GM13976 (cell line): ENCODE measurements around the gene MED9.

Source experiments
- DNase-seq: peaks from one replicate; pipeline ENCODE4 v3.0.0; 2012; ENCODE audit warnings: low spot score
- in situ Hi-C: fragments of 300-500 bp; cut with MboI; formaldehyde crosslinking; loops from one replicate; pipeline ENCODE4 v1.12.0; 2022; ENCODE audit warnings: low sequenced_read_pairs, mixed read lengths, inconsistent platforms; ENCODE audit not compliant: unreplicated experiment
- TF ChIP-seq, protein P1 (sequence below): IDR thresholded peaks from 2 replicates; pipeline ENCODE4 v1.5.1; 2012; ENCODE audit warnings: borderline replicate concordance, mild to moderate bottlenecking; ENCODE audit not compliant: insufficient read depth; ENCODE audit errors: extremely low read depth, missing control alignments, control extremely low read depth

Gene MED9

GRCh38 chr17:17497065-17497844, 20.5 kb downstream of the MED9 start:
- in situ Hi-C loops = no loop called here
- TF ChIP-seq, protein P1, sequence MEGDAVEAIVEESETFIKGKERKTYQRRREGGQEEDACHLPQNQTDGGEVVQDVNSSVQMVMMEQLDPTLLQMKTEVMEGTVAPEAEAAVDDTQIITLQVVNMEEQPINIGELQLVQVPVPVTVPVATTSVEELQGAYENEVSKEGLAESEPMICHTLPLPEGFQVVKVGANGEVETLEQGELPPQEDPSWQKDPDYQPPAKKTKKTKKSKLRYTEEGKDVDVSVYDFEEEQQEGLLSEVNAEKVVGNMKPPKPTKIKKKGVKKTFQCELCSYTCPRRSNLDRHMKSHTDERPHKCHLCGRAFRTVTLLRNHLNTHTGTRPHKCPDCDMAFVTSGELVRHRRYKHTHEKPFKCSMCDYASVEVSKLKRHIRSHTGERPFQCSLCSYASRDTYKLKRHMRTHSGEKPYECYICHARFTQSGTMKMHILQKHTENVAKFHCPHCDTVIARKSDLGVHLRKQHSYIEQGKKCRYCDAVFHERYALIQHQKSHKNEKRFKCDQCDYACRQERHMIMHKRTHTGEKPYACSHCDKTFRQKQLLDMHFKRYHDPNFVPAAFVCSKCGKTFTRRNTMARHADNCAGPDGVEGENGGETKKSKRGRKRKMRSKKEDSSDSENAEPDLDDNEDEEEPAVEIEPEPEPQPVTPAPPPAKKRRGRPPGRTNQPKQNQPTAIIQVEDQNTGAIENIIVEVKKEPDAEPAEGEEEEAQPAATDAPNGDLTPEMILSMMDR = no peak
- no peak for DNase-seq

GRCh38 chr17:17497845-17498520, 21.2 kb downstream of the MED9 start:
- no peak for DNase-seq
- in situ Hi-C loops = no loop called here
- TF ChIP-seq, protein P1 = no peak

DNA sequence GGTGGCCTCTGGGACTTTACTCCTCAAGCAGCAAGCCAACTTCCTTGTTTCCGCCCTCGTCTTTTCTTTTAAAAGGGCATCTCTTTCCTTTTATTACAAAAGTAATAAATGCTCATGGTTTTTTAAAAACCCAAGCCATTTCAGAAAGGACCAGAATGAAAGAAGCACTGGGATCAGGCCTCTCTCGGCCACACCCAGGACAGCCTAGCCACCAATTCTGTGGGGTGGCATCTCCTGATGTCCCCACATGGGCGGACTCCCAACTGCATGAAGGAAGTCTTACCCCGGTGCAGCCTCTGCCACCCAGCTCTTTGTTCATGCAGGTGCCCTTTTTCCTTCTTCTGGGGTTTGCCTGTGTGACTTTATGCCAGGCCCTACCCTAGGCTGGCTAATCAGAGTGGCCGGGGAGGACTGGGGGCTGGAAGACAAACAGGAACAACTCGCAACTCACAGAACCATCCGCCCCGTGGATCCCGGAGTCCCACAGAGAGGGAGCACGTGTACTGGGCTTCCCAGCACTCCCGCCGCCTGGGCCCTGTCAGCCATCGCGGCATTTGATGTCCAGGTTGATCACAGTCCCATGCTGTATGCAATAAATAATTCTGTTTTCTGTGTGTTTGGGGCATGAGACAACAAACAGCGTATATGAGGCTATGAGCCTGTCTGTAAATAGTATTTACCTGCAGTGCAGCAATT, 22.0 kb downstream of the MED9 start:
- in situ Hi-C loops = no loop called here
- DNase-seq = no peak
- TF ChIP-seq, protein P1 = no peak

DNA sequence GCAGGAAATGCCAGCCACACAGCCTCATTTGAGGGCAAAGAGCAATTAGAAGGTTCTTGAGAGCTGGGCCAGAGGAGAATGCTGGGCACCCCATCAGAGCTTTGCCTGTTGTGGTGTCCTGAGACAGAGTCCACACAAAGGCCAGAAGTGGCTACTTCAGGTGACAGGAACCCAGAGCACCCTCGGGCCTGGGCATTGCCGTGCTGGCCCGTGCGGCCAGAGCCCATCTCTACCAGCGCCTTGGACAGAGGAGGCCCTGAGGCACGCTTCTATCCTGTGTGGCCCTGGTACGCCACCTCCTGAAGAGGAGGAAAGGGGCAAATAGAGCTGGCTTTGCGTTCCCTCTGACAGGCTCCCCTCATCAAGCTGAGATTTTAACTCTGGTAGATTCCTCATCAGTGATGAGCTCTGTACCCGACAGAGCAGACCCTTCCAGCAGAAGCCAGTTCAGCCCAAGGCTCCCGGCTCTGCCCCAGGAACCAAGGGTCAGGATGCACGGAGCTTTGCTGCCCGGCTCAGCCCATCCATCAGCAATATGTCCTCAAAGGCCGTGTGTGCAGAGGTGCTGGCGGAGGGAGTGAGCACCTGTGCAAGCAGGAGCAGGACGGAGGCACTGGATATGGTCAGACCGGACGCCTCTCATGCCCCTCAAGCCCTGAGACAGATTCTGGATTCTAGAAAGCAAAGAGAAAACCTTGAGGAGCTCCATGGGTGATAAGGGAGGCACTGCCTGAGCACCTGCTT, 22.8 kb downstream of the MED9 start:
- in situ Hi-C loops = loop anchor here (10.0 kb wide), 1 partner anchor 145 kb away; no protein-coding TSS in a partner anchor
- TF ChIP-seq, protein P1 = no peak
- no peak for DNase-seq

DNA sequence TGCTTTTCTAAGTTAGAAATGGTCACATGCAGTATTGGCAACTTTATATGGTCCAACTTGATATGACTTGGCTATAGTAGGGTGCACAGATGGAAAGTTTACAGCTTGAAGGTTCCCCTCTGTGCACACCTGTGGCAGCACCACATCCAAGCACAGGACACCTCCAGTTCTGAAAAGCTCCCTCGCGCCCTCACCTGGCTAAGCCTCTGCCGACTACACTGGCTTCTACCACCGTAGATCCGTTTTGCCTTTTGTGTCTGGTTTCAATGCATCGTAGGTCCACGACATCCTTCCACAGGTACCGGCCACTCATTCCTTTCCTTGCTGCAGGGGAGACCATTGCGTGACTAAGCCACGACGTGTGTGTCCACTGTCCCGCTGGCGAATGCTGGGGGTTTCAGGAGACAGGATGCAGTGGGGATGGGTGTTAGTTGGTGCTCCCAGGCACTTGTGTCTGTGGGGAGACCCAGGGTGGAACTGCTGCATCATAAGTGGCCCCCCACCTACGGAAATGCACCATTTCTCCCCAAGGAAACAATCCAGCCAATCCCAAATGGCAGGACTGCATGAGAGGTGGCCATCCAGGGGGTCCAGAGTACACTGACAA, 24.3 kb downstream of the MED9 start:
- in situ Hi-C loops = loop anchor here (10.0 kb wide), 1 partner anchor 144 kb away; no protein-coding TSS in a partner anchor
- no peak for DNase-seq
- TF ChIP-seq, protein P1 = no peak
